CD4-positive, alpha-beta T cell treated with Interleukin-21 for 1 hour (primary cell): ENCODE measurements around the gene NDUFS4.
"Not testable (repeated sequence)": the region's sequence is repeated elsewhere in the genome, so short reads cannot be mapped to it uniquely, and the experiment has no call there.

ENCODE experiments used
- DNase-seq: peaks from one replicate; pipeline ENCODE4 v3.0.0-alpha.2; 2020

Gene NDUFS4

DNA sequence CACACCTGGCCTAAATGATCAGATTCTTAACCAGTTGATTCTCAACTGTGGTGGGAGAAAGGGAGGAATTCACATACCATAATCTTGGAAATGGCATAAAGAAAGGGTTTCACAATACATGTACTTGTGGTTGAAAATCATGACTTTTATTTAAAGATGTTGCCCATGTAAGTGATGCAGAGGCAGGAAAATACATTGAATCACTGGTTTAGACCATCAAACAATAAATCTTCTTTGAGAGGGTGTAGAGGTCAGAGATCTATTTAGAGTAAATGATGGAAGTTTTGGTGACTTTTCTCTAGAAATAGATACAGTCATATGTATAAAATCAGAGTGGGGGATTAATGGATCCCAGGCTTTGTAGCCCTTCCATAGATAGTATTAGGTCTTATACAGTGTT is 15.4 kb downstream of the NDUFS4 start:
- no peak for DNase-seq

GRCh38 chr5:53576674-53577073 is 16.2 kb downstream of the NDUFS4 start:
- no peak for DNase-seq

DNA sequence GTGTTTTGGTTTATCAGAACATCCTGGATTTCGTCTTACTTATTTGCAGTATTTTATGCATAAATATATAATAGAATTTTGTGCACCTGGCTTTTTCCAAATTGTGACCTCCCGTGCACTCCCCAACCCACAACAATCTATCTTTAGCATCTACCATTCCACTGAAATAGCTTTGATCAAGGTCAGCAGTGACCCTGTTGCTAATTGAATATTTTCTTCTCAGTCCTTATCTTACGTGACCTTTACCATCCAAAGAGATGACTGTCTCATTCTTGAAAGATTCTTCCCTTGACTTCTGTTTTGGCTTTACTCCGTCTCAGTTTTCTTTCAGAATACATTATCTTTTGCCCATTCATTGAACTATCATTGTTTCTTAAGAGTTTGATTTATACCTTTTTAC is 18.4 kb downstream of the NDUFS4 start:
- no peak for DNase-seq

DNA sequence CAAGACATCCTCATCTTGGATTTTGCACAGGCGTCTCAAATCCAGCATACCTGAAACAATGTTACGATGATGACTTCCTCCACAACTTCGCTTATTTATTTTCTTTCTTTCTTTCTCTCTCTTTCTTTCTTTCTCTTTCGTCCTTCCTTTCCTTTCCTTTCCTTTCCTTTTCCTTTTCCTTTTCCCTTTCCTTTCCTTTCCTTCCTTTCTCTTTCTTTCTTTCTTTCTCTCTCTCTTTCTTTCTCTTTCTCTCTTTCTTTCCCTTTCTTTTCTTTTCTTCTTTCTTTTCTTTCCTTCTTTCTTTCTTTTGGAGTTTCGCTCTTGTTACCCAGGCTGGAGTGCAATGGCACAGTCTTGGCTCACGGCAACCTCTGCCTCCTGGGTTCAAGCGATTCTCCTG is 20.1 kb downstream of the NDUFS4 start:
- DNase-seq, result no peak

GRCh38 chr5:53582225-53582624 is 21.8 kb downstream of the NDUFS4 start:
- DNase-seq, result no peak

DNA sequence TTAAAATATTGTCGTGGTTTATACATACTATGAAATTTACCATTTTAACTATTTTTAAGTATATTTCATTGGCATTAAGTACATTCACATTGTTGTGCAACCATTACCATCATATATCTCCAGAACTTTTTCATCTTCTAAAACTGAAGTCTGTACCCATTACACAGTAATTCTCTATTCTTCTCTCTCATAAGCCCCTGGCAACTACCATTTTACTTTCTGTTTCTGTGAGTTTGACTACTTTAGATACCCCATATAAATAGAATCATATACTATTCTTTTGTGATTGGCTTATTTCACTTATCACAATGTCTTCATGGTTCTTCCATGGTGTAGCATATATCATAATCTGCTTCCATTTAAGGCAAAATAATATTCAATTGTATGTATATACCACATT is 30.3 kb downstream of the NDUFS4 start:
- DNase-seq, result no peak

GRCh38 chr5:53594419-53594818 is 34.0 kb downstream of the NDUFS4 start:
- DNase-seq, result no peak

DNA sequence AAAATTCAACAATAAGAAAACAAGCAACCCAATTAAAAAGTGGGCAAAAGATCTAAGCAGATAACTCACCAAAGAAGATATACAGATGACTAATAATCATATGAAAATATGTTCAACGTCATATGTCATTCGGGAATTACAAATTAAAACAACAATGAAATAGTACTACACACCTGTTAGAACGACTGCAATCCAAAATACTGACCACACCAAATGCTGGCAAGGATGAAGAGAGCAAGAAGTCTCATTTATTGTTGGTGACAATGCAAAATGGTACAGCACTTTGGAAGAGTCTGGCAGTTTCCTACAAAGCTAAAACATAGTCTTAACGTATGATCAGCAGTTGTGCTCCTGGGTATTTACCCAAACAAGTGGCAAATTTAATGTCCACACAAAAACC is 37.5 kb downstream of the NDUFS4 start:
- DNase-seq, result no peak

DNA sequence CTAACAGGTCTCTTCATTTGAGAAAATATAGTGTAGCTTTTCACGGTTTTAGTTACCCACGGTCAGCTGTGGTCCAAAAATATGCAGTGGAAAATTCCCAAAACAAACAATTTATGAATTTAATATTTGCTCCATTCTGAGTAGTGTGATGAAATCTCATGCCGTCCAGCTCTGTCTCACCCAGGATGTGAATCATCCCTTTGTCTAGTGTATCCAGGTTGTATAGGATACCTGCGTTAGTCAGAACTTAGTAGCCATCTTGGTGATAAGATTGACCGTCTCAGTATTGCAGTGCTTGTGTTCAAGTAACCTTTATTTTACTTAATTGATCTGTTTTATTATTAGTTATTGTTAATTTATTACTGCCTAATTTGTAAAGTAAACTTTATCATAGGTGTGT is 41.1 kb downstream of the NDUFS4 start:
- no peak for DNase-seq

DNA sequence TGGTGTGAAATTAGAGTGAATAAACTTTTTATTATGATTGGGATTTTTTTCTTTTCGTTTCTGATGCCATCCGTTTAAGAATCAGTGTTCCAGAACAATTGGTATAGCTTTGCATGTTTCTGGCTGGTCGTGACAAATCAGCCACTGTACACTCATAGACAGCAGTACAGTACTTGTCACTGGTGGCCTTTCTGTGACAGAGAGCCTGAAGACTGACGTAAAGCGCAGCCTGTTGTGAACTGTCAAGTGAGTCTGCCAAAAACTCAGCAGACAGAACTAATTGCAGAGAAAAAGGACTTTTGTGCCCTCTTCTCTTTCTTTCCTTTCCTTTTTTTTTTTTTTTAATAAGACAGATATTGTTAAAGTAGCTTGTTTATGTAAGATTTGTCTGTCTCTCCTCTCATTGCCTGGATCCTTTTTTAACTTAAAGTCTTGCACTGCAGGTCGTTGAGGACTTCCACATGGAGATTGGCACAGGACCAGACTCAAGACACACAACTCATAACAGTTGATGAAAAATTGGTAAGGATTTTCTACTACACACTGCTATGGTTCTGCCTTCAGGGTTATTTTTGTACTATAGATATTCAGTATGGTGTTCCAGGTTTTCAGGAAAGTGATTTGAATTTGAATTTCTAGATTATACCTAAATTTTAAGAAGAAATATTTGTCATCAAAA is 42.7 kb downstream of the NDUFS4 start:
- no peak for DNase-seq

DNA sequence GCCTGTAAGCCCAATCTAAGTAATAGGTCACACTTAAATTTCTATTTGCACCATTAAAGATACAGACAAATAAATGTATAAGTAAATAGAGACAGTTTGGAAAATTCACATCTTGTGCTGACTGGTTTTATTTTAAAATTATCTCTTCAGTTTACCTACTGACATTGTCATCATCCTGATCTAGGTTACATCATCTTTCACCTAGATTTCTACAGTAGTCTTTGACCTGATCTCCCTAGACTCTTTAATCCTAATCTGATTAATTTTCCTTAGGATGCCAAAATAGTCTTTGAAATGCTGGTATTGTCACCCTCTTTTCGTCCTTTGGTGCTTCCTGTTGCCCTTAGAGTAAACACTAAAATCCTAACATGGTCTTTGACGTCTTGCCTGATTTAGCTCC is 43.9 kb downstream of the NDUFS4 start:
- DNase-seq, result no peak

GRCh38 chr5:53607886-53608285 is 47.4 kb downstream of the NDUFS4 start:
- no peak for DNase-seq

- not testable (repeated sequence) for DNase-seq
Observed at GRCh38 chr5:53608897-53609296, 48.5 kb downstream of the NDUFS4 start.

DNA sequence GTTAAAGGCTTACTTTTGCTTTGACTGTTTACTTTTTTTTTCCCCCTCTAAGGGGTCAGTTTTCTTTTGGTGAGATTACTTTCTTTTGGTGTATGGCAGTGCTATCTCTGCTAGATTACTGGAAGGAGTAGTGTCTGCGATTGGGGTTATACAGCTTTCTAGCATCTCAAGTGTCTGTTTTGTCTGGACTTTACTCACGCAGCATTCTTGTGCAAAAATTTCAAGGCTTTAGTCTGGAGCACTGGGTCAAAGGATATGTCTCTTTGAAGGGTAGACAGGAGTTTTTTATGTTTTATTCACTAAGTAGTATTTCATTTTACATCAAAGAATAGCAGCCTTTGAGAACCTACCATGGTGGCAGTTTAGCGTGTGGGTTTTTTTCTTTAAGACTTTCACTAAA is 52.6 kb downstream of the NDUFS4 start:
- DNase-seq, result no peak

DNA sequence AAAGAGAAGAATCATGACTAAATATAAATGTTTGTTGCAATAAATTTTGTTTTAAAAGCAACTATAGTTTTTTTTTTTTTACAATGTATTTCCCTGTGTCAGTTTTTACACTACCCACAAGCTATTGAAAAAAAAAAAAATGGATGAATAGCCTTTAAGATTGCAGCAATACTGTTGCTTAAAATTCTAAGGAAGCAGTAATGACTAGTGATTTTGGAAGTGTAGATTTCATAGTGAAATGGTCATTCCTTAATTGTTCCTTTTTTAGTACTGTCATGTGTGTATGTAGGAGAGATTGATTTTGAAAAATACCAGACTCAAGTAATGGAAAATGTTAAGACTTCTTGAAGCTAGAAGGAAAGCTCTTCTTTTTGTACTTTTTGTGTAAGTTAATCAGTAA is 53.1 kb downstream of the NDUFS4 start:
- no peak for DNase-seq

GRCh38 chr5:53614376-53614885 is 54.0 kb downstream of the NDUFS4 start:
- DNase-seq, result no peak

DNA sequence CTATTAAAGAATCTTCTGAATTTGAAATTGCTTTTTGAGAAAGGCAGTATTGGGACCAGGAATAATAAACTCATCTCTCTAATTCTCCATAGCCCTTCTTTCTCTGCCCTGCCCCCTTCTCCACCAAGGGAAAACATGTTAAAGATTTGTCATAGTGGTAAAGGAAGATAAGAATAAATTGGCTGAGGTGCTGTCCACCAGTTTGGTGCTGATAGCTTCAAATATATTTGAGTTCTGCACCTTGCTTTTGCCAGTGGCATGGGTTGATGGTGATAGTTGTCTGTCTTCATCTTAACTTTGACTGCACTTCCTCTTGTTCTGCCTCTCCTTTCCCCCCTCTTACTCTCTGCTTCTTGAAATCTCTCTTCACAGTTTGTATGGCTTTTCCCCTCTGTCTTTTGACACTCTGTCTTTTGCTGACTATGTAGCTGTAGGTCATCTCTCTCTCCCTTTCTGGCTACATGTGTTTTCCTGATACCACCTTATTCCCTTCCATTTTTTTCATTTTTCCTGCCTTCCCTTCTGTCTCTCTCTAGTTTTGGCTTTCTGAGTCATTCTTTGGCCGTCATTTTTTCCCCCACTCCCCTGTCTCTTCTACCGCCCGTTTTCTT is 56.6 kb downstream of the NDUFS4 start:
- no peak for DNase-seq

DNA sequence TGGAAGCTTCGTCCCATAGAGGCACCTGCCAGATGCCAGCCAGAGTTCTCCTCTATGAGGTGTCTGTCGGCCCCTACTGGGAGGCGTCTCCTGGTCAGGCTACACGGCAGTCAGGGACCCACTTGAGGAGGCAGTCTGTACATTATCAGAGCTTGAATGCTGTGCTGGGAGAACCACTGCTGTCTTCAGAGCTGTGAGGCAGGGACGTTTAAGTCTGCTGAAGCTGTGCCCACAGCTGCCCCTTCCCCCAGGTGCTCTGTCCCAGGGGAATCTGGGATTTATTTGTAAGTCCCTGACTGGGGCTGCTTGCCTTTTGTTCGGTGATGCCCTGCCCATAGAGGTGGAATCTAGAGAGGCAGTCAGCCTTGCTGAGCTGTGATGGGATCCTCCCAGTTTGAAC is 70.8 kb downstream of the NDUFS4 start:
- no peak for DNase-seq

GRCh38 chr5:53642061-53642460 is 81.6 kb downstream of the NDUFS4 start:
- DNase-seq, result no peak

DNA sequence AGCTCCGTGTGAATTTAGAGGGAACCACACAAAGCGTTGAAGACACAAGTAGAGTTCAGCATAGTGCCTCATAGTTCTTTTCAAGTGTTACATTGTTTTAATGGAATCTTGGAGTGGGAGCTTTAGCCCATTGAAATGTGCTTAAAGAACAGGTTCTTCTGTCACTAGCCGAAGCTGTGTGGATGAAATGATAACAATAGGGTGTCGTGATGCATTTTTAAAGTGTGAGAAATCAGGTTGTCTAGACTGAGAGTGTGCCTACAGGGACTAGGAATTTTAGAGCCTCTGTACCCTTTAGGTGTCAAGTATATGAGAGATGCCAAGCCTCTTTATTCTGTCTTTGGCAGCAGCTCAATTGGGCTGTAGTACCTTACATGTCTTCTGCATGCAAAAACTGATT is 83.0 kb downstream of the NDUFS4 start:
- no peak for DNase-seq

GRCh38 chr5:53645078-53645477 is 84.6 kb downstream of the NDUFS4 start:
- no peak for DNase-seq

DNA sequence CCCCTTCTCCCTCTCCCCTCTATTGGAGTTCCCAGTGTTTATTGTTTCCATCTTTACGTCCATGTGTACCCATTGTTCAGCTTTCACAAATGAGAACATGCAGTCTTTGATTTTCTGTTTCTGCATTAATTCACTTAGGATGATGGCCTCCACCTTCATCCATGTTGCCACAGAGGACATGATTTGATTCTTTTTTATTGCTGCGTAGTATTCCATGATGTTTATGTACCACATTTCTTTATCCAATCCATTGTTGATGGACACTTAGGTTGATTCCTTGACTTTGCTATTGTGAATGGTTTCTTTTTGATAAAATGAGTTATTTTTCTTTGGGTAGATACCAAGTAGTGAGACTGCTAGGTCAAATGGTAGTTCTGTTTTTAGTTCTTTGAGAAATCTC is 88.9 kb downstream of the NDUFS4 start:
- no peak for DNase-seq

DNA sequence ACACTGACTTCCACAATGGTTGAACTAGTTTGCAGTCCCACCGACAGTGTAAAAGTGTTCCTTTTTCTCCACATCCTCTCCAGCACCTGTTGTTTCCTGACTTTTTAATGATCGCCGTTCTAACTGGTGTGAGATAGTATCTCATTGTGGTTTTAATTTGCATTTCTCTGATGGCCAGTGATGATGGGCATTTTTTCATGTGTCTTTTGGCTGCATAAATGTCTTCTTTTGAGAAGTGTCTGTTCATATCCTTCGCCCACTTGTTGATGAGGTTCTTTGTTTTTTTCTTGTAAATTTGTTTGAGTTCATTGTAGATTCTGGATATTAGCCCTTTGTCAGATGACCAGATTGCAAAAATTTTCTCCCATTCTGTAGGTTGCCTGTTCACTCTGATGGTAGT is 100.1 kb downstream of the NDUFS4 start:
- DNase-seq, result not testable (repeated sequence)

DNA sequence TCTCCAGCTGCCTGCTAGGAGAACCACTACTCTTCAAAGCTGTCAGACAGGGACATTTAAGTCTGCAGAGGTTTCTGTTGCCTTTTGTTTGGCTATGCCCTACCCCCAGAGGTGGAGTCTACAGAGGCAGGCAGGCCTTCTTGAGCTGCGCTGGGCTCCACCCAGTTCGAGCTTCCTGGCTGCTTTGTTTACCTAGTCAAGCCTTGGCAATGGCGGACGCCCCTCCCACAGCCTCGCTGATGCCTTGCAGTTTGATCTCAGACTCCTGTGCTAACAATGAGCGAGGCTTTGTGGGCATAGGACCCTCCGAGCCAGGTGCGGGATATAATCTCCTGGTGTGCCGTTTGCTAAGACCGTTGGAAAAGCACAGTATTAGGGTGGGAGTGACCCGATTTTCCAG is 104.9 kb downstream of the NDUFS4 start:
- DNase-seq, result not testable (repeated sequence)

GRCh38 chr5:53667621-53668020 is 107.2 kb downstream of the NDUFS4 start:
- no peak for DNase-seq
